B cell (primary cell): ENCODE measurements around the gene PLAAT3.

Source experiments
- EZH2 ChIP-seq: IDR thresholded peaks from 2 replicates; pipeline ENCODE4 v1.6.1; 2012; ENCODE audit warnings: borderline replicate concordance, low read depth, mild to moderate bottlenecking, moderate library complexity, low read length; ENCODE audit not compliant: insufficient read depth, poor library complexity, severe bottlenecking
- TF ChIP-seq, protein P1 (sequence below): fragments of 200-600 bp; IDR thresholded peaks from one replicate; pipeline ENCODE4 v1.8.0; 2022; ENCODE audit warnings: antibody characterized with exemption, mild to moderate bottlenecking

DNA sequence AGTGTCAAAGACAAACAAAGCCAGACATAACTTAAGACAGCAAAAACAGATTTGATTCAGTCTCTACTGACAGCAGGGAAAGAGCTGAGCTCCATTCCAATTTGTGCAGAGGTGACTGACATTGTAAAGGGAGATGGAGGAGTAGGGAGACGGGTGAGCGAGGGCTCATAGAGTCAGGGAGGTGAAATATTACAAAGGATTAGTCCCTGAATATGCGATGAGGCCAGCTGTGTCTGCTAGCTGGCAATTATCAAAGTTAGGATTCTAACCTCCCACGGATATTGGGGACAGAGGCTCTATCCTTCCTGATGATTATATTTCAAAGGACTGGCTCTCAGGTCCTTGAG lies 59.4 kb downstream of the PLAAT3 start:
- TF ChIP-seq, protein P1, sequence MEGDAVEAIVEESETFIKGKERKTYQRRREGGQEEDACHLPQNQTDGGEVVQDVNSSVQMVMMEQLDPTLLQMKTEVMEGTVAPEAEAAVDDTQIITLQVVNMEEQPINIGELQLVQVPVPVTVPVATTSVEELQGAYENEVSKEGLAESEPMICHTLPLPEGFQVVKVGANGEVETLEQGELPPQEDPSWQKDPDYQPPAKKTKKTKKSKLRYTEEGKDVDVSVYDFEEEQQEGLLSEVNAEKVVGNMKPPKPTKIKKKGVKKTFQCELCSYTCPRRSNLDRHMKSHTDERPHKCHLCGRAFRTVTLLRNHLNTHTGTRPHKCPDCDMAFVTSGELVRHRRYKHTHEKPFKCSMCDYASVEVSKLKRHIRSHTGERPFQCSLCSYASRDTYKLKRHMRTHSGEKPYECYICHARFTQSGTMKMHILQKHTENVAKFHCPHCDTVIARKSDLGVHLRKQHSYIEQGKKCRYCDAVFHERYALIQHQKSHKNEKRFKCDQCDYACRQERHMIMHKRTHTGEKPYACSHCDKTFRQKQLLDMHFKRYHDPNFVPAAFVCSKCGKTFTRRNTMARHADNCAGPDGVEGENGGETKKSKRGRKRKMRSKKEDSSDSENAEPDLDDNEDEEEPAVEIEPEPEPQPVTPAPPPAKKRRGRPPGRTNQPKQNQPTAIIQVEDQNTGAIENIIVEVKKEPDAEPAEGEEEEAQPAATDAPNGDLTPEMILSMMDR: no peak
- TF ChIP-seq EZH2: no peak
